ENCODE data around the gene PHETA1.

- TF ChIP-seq CTCF (IDR thresholded peaks at IDR 0.05 in 2 of 3, conservative IDR thresholded peaks at IDR 0.05 in 1 of 3; ENCODE audit: borderline replicate concordance in 1 of 3, insufficient read depth in 1 of 3, low read depth in 2 of 3, low read length in 2 of 3) (no peak), MAX (IDR thresholded peaks at IDR 0.05) (no peak), EZH2phosphoT487 (IDR thresholded peaks at IDR 0.05; ENCODE audit: borderline replicate concordance) (no peak), ZBTB33 (IDR thresholded peaks at IDR 0.05; ENCODE audit: extremely low read depth, insufficient replicate concordance, low read length) (no peak), REST (IDR thresholded peaks at IDR 0.05; ENCODE audit: low read depth) (no peak)
Measured at GRCh38 chr12:111359914-111360276, 9.0 kb downstream of the PHETA1 start.

Measured in HCT116 (cell line).